Measurements from ENCODE around the gene MSLN. TPM values are rescaled to one million over a fixed set of nuclear protein-coding genes. Genes with fewer than 3 reads are reported as not detected.

MSLN gene
- total RNA-seq, 4 donors from 2014 or later, result 1.5 TPM; not detected in 3

GRCh38 chr16:719815-720446, 40.6 kb upstream of the MSLN start:
- no peak for TF ChIP-seq POLR2A (IDR thresholded peaks at IDR 0.05)
- TF ChIP-seq EP300 (IDR thresholded peaks at IDR 0.05), result no peak
- no peak for TF ChIP-seq CTCF (IDR thresholded peaks at IDR 0.05)
- Histone ChIP-seq H3K27ac (peak overlapping the region; percentile 72 to 93 (median 88)), H3K36me3 (no peaks in the 10 kb centered on the region), H3K4me1 (peaks cover 0 to 66% (median 41%) of the 10 kb centered on the region in 4 donors), H3K27me3 (no peaks in the 10 kb centered on the region), H3K9me3 (no peaks in the 10 kb centered on the region), H3K4me3 (peak overlapping the region; percentile 65 to 91 (median 81))
- 6 to 11% methylated on average over 15 to 16 of the region's 16 CpGs for WGBS, 2 donors
- no peak for DNase-seq (ENCODE audit: low spot score in 2 of 2)

DNA sequence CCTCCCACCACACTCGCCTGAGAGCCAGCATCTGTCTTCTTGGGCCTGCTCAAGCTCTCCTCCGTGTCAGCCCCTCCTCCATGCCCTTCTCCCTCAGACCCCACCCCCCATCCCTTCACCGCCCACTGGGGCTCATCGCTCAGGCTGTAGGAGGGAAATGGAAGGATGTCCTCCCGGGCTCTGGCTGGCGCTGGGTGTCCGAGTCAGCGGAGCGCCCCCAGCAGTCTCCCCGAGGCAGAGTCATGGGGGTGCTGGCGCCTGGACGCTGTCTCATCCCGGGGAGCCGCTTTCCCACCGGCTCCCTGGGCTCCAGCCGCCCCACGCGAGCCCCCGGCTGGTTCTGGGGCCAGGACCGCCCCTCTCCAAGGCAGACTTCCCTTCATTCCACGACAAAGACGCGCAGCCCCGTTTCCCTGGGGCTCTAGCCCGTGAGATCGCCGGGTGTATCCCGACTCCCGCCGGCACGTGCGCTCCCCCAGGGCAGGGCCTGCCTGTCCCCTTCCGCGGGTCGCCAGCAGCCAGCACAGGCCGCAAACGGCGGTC, 40.0 kb upstream of the MSLN start:
- peaks cover 0 to 62% (median 41%) of the 10 kb centered on the region in 4 donors for H3K4me1 ChIP-seq
- H3K27me3 ChIP-seq, result no peaks in the 10 kb centered on the region
- H3K9me3 ChIP-seq, result no peaks in the 10 kb centered on the region
- peak overlapping the region; percentile 72 to 93 (median 88) for H3K27ac ChIP-seq
- 0 to 1% methylated on average over 19 to 37 of the region's 38 CpGs for WGBS, 2 donors
- DNase-seq (ENCODE audit: low spot score in 2 of 2), result no peak
- TF ChIP-seq CTCF (IDR thresholded peaks at IDR 0.05) (peak in 1 of 5 experiments; percentile 5), POLR2A (IDR thresholded peaks at IDR 0.05) (no peak), EP300 (IDR thresholded peaks at IDR 0.05) (peak in 1 of 2 donors; percentile 47)
- H3K36me3 ChIP-seq, result no peaks in the 10 kb centered on the region
- H3K4me3 ChIP-seq, result peak overlapping the region; percentile 65 to 91 (median 81)

DNA sequence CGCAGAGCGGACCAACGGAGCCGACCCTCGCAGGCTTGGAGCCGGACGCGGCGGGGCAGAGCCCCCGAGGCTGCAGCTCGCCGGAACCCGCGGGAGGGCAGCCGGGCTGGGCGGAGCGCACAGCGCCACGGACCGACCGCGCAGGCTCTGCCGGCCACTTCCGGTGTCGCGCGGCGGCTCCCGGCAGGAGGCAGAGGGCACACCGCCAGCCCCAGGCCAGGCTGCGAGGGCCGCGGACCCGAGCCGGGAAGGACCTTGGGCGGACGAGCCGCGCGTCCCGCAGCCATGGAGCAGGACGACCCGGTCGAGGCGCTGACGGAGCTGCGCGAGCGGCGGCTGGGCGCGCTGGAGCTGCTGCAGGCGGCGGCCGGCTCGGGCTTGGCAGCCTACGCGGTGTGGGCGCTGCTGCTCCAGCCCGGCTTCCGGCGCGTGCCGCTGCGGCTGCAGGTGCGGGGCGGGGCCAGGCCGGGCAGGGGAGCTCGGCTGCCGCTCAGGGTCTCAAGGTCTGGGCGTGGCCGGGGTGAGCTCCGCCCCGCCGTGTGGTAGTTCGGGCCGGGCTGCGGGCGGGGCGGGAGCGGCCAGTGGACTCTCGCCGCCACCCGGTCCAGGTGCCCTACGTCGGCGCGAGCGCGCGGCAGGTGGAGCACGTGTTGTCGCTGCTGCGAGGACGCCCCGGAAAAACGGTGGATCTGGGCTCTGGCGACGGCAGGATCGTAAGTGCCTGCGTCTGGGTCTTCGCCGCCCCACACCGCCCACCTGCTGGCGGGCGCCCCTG, 39.4 kb upstream of the MSLN start, which contains the start of gene ANTKMT:
TSS of gene ANTKMT (plus strand) at position 157 of the 775 bp plus-strand sequence. CDS start at position 286, 129 bp downstream.
- peaks cover 0 to 2% of the 10 kb centered on the region in 2 donors for H3K27me3 ChIP-seq
- H3K9me3 ChIP-seq, result no peaks in the 10 kb centered on the region
- WGBS, 2 donors, result 0 to 3% methylated on average over 32 to 76 of the region's 106 CpGs
- peak within 1 kb of the TSS; percentile 72 to 93 (median 88) for H3K27ac ChIP-seq
- DNase-seq (ENCODE audit: low spot score in 2 of 2), result peak; percentile 36
- H3K4me3 ChIP-seq, result peak within 1 kb of the TSS; percentile 65 to 91 (median 81)
- TF ChIP-seq CTCF (IDR thresholded peaks at IDR 0.05) (peak in 2 of 5 experiments; percentile 36 to 73), EP300 (IDR thresholded peaks at IDR 0.05) (no peak), POLR2A (IDR thresholded peaks at IDR 0.05) (peak; percentile 25 to 48)
- peaks cover 0 to 56% (median 38%) of the 10 kb centered on the region in 4 donors for H3K4me1 ChIP-seq
- H3K36me3 ChIP-seq, result no peaks in the 10 kb centered on the region

DNA sequence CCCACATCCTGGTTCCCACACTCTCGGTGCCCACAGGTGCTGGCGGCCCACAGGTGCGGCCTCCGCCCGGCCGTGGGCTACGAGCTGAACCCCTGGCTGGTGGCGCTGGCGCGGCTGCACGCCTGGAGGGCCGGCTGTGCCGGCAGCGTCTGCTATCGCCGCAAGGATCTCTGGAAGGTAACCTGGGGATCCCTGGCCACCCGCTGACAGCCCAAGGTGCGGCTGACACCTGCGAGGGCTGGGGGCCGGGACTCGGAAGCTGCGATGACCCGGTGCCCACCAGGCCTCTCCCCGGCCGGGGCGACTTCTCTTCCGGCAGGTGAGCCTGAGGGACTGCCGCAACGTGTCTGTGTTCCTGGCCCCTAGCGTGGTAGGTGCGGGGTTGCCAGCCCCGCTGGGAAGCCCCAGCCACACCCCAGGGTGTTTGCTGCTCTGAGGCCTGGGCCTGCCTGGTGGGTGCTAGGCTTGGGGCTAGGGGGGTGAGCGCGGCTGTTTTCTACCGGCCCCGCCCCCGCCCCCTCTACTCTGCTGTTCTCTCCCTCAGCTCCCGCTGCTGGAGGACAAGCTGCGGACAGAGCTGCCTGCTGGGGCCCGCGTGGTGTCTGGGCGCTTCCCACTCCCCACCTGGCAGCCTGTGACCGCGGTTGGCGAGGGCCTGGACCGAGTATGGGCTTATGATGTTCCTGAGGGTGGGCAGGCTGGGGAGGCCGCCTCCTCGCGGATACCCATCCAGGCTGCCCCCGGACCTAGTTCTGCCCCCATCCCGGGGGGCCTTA, 38.6 kb upstream of the MSLN start:
- Histone ChIP-seq H3K27ac (peak overlapping the region; percentile 72 to 93 (median 88)), H3K27me3 (peaks cover 0 to 6% of the 10 kb centered on the region in 2 donors), H3K4me1 (peaks cover 0 to 54% (median 32%) of the 10 kb centered on the region in 4 donors), H3K36me3 (no peaks in the 10 kb centered on the region), H3K4me3 (peak overlapping the region; percentile 65 to 91 (median 81)), H3K9me3 (no peaks in the 10 kb centered on the region)
- no peak for TF ChIP-seq CTCF (IDR thresholded peaks at IDR 0.05)
- TF ChIP-seq EP300 (IDR thresholded peaks at IDR 0.05), result no peak
- TF ChIP-seq POLR2A (IDR thresholded peaks at IDR 0.05), result no peak
- no peak for DNase-seq (ENCODE audit: low spot score in 2 of 2)
- 74 to 90% methylated on average over 7 to 48 of the region's 51 CpGs for WGBS, 2 donors

Data from tibial nerve (tissue), 4 donors.